GM23338 (cell line): ENCODE measurements around the gene ARHGEF28. TPM values are rescaled to one million over a fixed set of nuclear protein-coding genes. Genes with fewer than 3 reads are reported as not detected.

Experiments used
- ATAC-seq: fragments of 200-7000 bp; cut with Tn5 transposase; 3 replicates; pipeline ENCODE4 v1.9.1; 2020
- DNase-seq: peaks from one replicate; pipeline ENCODE4 v3.0.0-alpha.2; 2015; ENCODE audit warnings: low spot score
- H2AFZ ChIP-seq: fragments of 200-600 bp; sonication (generic); 2 replicates; pipeline ENCODE4 v1.8.0; 2016; ENCODE audit warnings: antibody characterized with exemption, mild to moderate bottlenecking, moderate library complexity
- H3F3A ChIP-seq: fragments of 200-600 bp; sonication (generic); replicated peaks from 2 replicates; pipeline ENCODE4 v1.8.0; 2017; ENCODE audit warnings: antibody characterized with exemption, mixed run types, low read depth
- H3K27ac ChIP-seq: fragments of 200-600 bp; sonication (generic); 2 replicates; pipeline ENCODE4 v1.6.1; 2016; ENCODE audit warnings: low read depth
- H3K27me3 ChIP-seq: fragments of 200-600 bp; sonication (generic); 2 replicates; pipeline ENCODE4 v1.8.0; 2016; ENCODE audit warnings: mild to moderate bottlenecking, mixed run types, moderate library complexity; ENCODE audit not compliant: insufficient read depth
- H3K36me3 ChIP-seq: fragments of 200-600 bp; sonication (generic); 2 replicates; pipeline ENCODE4 v1.8.0; 2016; ENCODE audit warnings: mild to moderate bottlenecking; ENCODE audit not compliant: insufficient read depth
- H3K4me1 ChIP-seq: fragments of 200-600 bp; sonication (generic); 2 replicates; pipeline ENCODE4 v1.8.0; 2016; ENCODE audit warnings: mild to moderate bottlenecking, moderate library complexity; ENCODE audit not compliant: insufficient read depth
- H3K4me2 ChIP-seq: fragments of 200-600 bp; sonication (generic); 2 replicates; pipeline ENCODE4 v1.7.1; 2017; ENCODE audit warnings: mixed run types
- H3K4me3 ChIP-seq: fragments of 200-600 bp; sonication (generic); 2 replicates; pipeline ENCODE4 v1.6.1; 2016; ENCODE audit warnings: mixed run types
- H3K79me2 ChIP-seq: fragments of 200-600 bp; sonication (generic); replicated peaks from 2 replicates; pipeline ENCODE4 v1.8.0; 2017; ENCODE audit warnings: mild to moderate bottlenecking; ENCODE audit not compliant: insufficient read depth
- H3K9me2 ChIP-seq: fragments of 200-600 bp; sonication (generic); 2 replicates; pipeline ENCODE4 v1.8.0; 2017; ENCODE audit not compliant: insufficient read depth
- H4K20me1 ChIP-seq: fragments of 200-600 bp; sonication (generic); replicated peaks from 2 replicates; pipeline ENCODE4 v1.8.0; 2017; ENCODE audit warnings: mild to moderate bottlenecking; ENCODE audit not compliant: insufficient read depth
- H3K27ac Mint-ChIP-seq: 2 replicates; pipeline ENCODE4 v1.8.0; 2020; ENCODE audit warnings: inconsistent platforms, mild to moderate bottlenecking, moderate library complexity, mixed read lengths
- H3K27me3 Mint-ChIP-seq: 3 replicates; pipeline ENCODE4 v1.8.0; 2022; ENCODE audit warnings: low read depth, mild to moderate bottlenecking, moderate library complexity, mixed read lengths, inconsistent platforms; ENCODE audit not compliant: insufficient read depth, poor library complexity
- H3K36me3 Mint-ChIP-seq: 3 replicates; pipeline ENCODE4 v1.8.0; 2021; ENCODE audit warnings: low read depth, mild to moderate bottlenecking, inconsistent platforms, moderate library complexity, mixed read lengths
- H3K4me1 Mint-ChIP-seq: 3 replicates; pipeline ENCODE4 v1.8.0; 2020; ENCODE audit warnings: mild to moderate bottlenecking, inconsistent platforms, mixed read lengths
- H3K4me3 Mint-ChIP-seq: 3 replicates; pipeline ENCODE4 v1.8.0; 2021; ENCODE audit warnings: moderate library complexity, mild to moderate bottlenecking, inconsistent platforms, mixed read lengths
- H3K9me3 Mint-ChIP-seq: 3 replicates; pipeline ENCODE4 v1.8.0; 2020; ENCODE audit warnings: moderate library complexity, mild to moderate bottlenecking, inconsistent platforms, mixed read lengths
- CREB1 ChIP-seq: fragments of 250-450 bp; sonication (Bioruptor Pico); IDR thresholded peaks from 2 replicates; pipeline ENCODE4 v1.5.0; 2020; ENCODE audit warnings: low read depth, mild to moderate bottlenecking, moderate library complexity
- CTCF ChIP-seq, 2 experiments: fragments of 200-600 bp in 1 of 2; sonication (generic) in 1 of 2; conservative IDR thresholded peaks; 2 replicates each; pipeline versions ENCODE4 v1.5.1 to v1.6.1; 2016 to 2017; ENCODE audit warnings: antibody characterized with exemption in 2 of 2, low read depth in 2 of 2, mild to moderate bottlenecking in 2 of 2, moderate library complexity in 1 of 2
- EZH2 ChIP-seq: fragments of 200-600 bp; sonication (generic); IDR thresholded peaks from one replicate; pipeline ENCODE4 v1.8.0; 2017; ENCODE audit warnings: antibody characterized with exemption, mild to moderate bottlenecking, low read depth; ENCODE audit not compliant: unreplicated experiment
- EZH2phosphoT487 ChIP-seq: fragments of 200-600 bp; sonication (generic); IDR thresholded peaks from one replicate; pipeline ENCODE4 v1.8.1; 2018; ENCODE audit warnings: antibody characterized with exemption; ENCODE audit not compliant: unreplicated experiment
- JUNB ChIP-seq: IDR thresholded peaks from one replicate; pipeline ENCODE4 v1.6.1; 2016; ENCODE audit warnings: antibody characterized with exemption; ENCODE audit not compliant: unreplicated experiment
- NANOG ChIP-seq: IDR thresholded peaks from 2 replicates; pipeline ENCODE4 v1.6.1; 2016; ENCODE audit warnings: antibody characterized with exemption, borderline replicate concordance
- POLR2AphosphoS5 ChIP-seq: IDR thresholded peaks from 2 replicates; pipeline ENCODE4 v1.6.1; 2016; ENCODE audit warnings: antibody characterized with exemption, low read depth
- STAT1 ChIP-seq: IDR thresholded peaks from one replicate; pipeline ENCODE4 v1.6.1; 2016; ENCODE audit warnings: antibody characterized with exemption; ENCODE audit not compliant: unreplicated experiment
- ZNF114 ChIP-seq: fragments of 250-450 bp; sonication (Bioruptor Pico); IDR thresholded peaks from 2 replicates; pipeline ENCODE4 v1.5.0; 2020; ENCODE audit warnings: mild to moderate bottlenecking, moderate library complexity
- ZNF331 ChIP-seq: fragments of 250-450 bp; sonication (Bioruptor Pico); IDR thresholded peaks from 2 replicates; pipeline ENCODE4 v1.5.0; 2020; ENCODE audit warnings: low read depth, mild to moderate bottlenecking, moderate library complexity
- ZNF462 ChIP-seq: fragments of 250-450 bp; sonication (Bioruptor Pico); IDR thresholded peaks from 2 replicates; pipeline ENCODE4 v1.5.0; 2020; ENCODE audit warnings: mild to moderate bottlenecking, moderate library complexity
- polyA plus RNA-seq: library from polyadenylated mRNA; unstranded; fragments of >200 nt; fragmentation: Nextera tagmentation; extraction: Ambion mirVana; gene quantifications from 2 replicates; pipeline ENCODE4 v1.2.1, GENCODE V29; 2016
- total RNA-seq: library from RNA; depleted of rRNA; stranded (reverse); fragments of >200 nt; shearing (Covaris generic); gene quantifications from 2 replicates; pipeline ENCODE4 v1.2.3, GENCODE V29; 2014
- TF ChIP-seq, protein P1 (sequence below): IDR thresholded peaks from 2 replicates; pipeline ENCODE4 v1.6.1; 2016; ENCODE audit warnings: antibody characterized with exemption
- TF ChIP-seq, protein P2 (sequence below): IDR thresholded peaks from one replicate; pipeline ENCODE4 v1.6.1; 2018; ENCODE audit warnings: antibody characterized with exemption; ENCODE audit not compliant: unreplicated experiment

ARHGEF28 gene
- total and polyA plus RNA-seq, 2 experiments from 2014 or later: 0.39 to 1.0 TPM

DNA sequence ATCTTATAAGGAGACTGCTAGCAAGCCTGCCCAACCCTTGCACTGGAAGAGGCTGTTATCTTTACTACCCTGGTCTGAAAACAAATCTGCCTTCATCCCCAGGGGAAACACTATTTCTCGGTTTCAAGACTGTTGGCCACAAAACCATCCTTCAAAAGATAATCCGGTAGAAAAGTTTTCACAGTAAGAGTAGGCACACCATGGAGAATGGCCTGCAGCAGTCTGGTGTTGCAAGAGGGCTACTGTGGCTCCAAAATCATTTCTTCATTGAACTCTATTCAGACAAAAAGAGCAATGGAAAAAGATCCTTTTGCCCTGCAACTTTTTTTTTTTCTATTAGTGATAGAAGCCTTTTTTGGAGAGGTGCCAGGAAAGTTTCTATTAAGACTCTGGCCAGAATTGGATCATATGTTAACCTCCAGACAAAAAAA, 163.9 kb downstream of the ARHGEF28 start:
- ATAC-seq: no peak

More for the DNA sequence above, 163.9 kb downstream of the ARHGEF28 start:
- Histone ChIP-seq H2AFZ (no peak overlapping the region), H3K79me2 (no peaks in the 10 kb centered on the region), H3K4me3 (no peak overlapping the region), H3K9me2 (no peaks in the 10 kb centered on the region), H4K20me1 (0 out of 2 replicates have a peak, but pooled peaks cover 2% of the 10 kb centered on the region), H3F3A (no peaks in the 10 kb centered on the region), H3K4me1 (no peaks in the 10 kb centered on the region), H3K27ac (no peak overlapping the region), H3K27me3 (no peaks in the 10 kb centered on the region), H3K36me3 (no peaks in the 10 kb centered on the region), H3K4me2 (no peak overlapping the region)
- Mint-ChIP-seq H3K27ac (no peak overlapping the region), H3K27me3 (no peaks in the 10 kb centered on the region), H3K4me3 (no peak overlapping the region), H3K4me1 (peaks cover 12% of the 10 kb centered on the region), H3K36me3 (no peaks in the 10 kb centered on the region), H3K9me3 (no peaks in the 10 kb centered on the region)
- no peak for TF ChIP-seq JUNB
- TF ChIP-seq EZH2: no peak
- no peak for TF ChIP-seq EZH2phosphoT487
- TF ChIP-seq CREB1 (CRISPR knock-in tag): no peak
- no peak for TF ChIP-seq STAT1
- TF ChIP-seq, protein P1, sequence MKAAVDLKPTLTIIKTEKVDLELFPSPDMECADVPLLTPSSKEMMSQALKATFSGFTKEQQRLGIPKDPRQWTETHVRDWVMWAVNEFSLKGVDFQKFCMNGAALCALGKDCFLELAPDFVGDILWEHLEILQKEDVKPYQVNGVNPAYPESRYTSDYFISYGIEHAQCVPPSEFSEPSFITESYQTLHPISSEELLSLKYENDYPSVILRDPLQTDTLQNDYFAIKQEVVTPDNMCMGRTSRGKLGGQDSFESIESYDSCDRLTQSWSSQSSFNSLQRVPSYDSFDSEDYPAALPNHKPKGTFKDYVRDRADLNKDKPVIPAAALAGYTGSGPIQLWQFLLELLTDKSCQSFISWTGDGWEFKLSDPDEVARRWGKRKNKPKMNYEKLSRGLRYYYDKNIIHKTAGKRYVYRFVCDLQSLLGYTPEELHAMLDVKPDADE: no peak
- no peak for TF ChIP-seq ZNF331 (CRISPR knock-in tag)
- no peak for TF ChIP-seq CTCF (conservative IDR thresholded peaks at IDR 0.05; ENCODE audit: low read depth in 2 of 2)
- TF ChIP-seq POLR2AphosphoS5: no peak
- TF ChIP-seq ZNF114: no peak
- TF ChIP-seq, protein P2, sequence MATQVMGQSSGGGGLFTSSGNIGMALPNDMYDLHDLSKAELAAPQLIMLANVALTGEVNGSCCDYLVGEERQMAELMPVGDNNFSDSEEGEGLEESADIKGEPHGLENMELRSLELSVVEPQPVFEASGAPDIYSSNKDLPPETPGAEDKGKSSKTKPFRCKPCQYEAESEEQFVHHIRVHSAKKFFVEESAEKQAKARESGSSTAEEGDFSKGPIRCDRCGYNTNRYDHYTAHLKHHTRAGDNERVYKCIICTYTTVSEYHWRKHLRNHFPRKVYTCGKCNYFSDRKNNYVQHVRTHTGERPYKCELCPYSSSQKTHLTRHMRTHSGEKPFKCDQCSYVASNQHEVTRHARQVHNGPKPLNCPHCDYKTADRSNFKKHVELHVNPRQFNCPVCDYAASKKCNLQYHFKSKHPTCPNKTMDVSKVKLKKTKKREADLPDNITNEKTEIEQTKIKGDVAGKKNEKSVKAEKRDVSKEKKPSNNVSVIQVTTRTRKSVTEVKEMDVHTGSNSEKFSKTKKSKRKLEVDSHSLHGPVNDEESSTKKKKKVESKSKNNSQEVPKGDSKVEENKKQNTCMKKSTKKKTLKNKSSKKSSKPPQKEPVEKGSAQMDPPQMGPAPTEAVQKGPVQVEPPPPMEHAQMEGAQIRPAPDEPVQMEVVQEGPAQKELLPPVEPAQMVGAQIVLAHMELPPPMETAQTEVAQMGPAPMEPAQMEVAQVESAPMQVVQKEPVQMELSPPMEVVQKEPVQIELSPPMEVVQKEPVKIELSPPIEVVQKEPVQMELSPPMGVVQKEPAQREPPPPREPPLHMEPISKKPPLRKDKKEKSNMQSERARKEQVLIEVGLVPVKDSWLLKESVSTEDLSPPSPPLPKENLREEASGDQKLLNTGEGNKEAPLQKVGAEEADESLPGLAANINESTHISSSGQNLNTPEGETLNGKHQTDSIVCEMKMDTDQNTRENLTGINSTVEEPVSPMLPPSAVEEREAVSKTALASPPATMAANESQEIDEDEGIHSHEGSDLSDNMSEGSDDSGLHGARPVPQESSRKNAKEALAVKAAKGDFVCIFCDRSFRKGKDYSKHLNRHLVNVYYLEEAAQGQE: no peak
- TF ChIP-seq NANOG: no peak
- TF ChIP-seq ZNF462 (CRISPR knock-in tag): no peak
- DNase-seq: no peak
